GM12891 (cell line): ENCODE measurements around the gene PTPRN2.

ENCODE experiments used
- DNase-seq: peaks from one replicate; pipeline ENCODE4 v3.0.0; 2011; ENCODE audit warnings: low spot score; ENCODE audit not compliant: insufficient read length
- FAIRE-seq: peaks from 2 replicates; lab custom pipeline; 2011; peaks lifted over from hg19 to GRCh38; lab: Jason Lieb, UNC
- PAX5 ChIP-seq: IDR thresholded peaks from 2 replicates; pipeline ENCODE4 v1.6.1; 2011; ENCODE audit warnings: low read length, moderate library complexity, mild to moderate bottlenecking; ENCODE audit not compliant: insufficient read depth, severe bottlenecking
- POLR2A ChIP-seq: IDR thresholded peaks from 2 replicates; pipeline ENCODE4 v1.6.1; 2011; ENCODE audit warnings: low read depth, low read length, control low read depth
- POLR2AphosphoS5 ChIP-seq: IDR thresholded peaks from 2 replicates; pipeline ENCODE4 v1.6.1; 2011; ENCODE audit warnings: low read depth, low read length, control low read depth
- POU2F2 ChIP-seq: IDR thresholded peaks from 2 replicates; pipeline ENCODE4 v1.6.1; 2011; ENCODE audit warnings: low read depth, mild to moderate bottlenecking, control low read depth, low read length, moderate library complexity
- SPI1 ChIP-seq: IDR thresholded peaks from 2 replicates; pipeline ENCODE4 v1.6.1; 2011; ENCODE audit warnings: low read depth, low read length, control low read depth
- TAF1 ChIP-seq: IDR thresholded peaks from 2 replicates; pipeline ENCODE4 v1.6.1; 2011; ENCODE audit warnings: low read depth, low read length, control low read depth

PTPRN2 gene

DNA sequence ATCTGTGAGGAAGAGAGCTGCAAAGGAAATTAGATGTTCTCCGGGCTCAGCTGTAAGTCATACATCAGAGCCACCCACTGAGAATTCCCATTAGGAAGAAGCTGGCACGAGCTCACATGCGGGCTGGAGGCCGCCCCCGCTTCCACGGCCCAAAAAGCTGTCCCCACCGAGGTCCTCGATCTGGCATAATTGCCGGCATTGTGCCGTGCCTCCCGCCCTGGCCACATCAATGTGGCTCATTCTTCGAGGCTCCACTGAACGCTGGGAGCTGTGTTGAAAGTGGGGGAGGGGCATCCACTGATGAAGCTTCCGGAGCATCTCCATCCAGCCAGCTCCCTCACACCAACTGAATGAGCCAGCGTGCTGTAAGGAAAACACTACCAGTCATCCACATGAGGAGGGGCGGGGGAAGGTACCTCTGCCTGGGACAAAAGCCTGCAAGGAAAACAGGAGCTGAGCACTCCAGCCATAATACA is 173.1 kb downstream of the PTPRN2 start:
- FAIRE-seq = no peak
- no peak for DNase-seq
- TF ChIP-seq SPI1 (no peak), POLR2AphosphoS5 (no peak), TAF1 (no peak)

DNA sequence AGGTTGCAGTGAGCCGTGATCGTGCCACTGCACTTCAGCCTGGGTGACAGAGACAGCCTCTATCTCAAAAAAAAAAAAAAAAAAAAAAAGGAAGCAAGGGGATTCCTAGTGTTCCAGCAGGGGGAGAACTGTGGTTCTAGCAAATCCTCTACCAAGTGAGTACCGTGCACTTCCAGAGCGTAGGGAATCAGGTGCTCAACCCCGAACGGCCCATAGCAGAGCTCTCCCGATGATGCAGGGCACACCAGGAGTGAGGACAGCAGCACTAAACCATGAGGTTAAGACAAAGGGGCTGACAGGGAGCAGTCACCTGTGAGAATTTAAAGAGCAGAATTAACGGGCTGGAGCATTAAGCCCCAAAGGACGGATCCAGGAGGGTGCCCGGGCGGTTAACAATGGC is 173.6 kb downstream of the PTPRN2 start:
- DNase-seq (no peak), FAIRE-seq (no peak)
- TF ChIP-seq POLR2AphosphoS5 = no peak
- no peak for TF ChIP-seq TAF1
- no peak for TF ChIP-seq PAX5
- no peak for TF ChIP-seq SPI1
- no peak for TF ChIP-seq POLR2A
- no peak for TF ChIP-seq POU2F2

- no peak for FAIRE-seq
- DNase-seq = no peak
- TF ChIP-seq POLR2A = no peak
These were observed 176.2 kb downstream of the PTPRN2 start for GRCh38 chr7:158411232-158411950.

DNA sequence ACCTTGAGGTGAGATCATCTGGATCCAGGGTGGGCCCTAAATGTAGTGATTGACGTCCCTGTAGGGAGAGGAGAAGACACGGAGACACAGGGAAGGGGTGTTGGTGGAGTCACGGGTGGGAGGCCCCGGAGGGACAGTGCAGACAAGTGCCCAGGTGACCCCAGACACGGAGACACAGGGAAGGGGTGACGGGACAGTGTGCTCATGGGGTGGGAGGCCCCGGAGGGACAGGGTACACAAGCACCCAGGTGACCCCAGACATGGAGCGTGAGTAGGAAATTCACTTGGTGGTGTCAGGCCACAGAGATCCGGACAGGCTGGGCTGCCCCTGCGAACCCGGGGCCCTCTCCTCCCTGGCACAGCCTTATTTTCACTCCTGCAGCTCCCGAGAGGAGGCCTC is 176.9 kb downstream of the PTPRN2 start:
- DNase-seq (no peak), FAIRE-seq (no peak)
- TF ChIP-seq SPI1 (no peak), PAX5 (no peak), POLR2A (no peak), POU2F2 (no peak), TAF1 (no peak), POLR2AphosphoS5 (no peak)

DNA sequence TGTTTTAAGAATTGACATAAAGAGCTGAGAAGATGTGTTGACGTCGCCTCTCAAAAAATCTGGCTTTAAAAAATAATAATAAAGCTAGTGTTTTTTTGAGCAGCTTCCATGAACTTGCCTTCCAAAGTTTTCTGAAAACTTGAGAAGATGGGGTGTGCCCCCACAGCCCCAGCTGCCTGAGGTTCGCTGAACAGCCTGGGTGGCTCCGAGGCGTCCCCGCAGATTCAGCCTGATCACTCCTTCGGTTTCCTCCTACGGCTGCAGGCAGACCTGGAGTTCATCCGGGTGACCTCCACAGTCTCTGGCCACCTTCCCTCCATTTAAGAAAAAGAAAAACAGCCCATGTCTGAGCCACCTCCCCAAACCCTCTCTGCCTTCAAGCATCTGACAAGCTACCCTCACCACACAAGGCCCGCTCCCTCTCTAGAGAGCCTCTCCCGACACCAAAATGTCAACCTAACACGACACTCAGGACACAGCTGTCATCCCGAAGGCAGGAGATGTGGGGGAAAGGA is 177.8 kb downstream of the PTPRN2 start:
- TF ChIP-seq POLR2A (no peak), POLR2AphosphoS5 (no peak), SPI1 (no peak), POU2F2 (no peak), PAX5 (no peak), TAF1 (no peak)
- DNase-seq = no peak
- FAIRE-seq = no peak

GRCh38 chr7:158409120-158409519 is 178.5 kb downstream of the PTPRN2 start:
- no peak for DNase-seq
- no peak for FAIRE-seq
- TF ChIP-seq PAX5 = no peak
- no peak for TF ChIP-seq SPI1
- no peak for TF ChIP-seq POU2F2
- TF ChIP-seq POLR2AphosphoS5 = no peak
- TF ChIP-seq TAF1 = no peak
- no peak for TF ChIP-seq POLR2A

DNA sequence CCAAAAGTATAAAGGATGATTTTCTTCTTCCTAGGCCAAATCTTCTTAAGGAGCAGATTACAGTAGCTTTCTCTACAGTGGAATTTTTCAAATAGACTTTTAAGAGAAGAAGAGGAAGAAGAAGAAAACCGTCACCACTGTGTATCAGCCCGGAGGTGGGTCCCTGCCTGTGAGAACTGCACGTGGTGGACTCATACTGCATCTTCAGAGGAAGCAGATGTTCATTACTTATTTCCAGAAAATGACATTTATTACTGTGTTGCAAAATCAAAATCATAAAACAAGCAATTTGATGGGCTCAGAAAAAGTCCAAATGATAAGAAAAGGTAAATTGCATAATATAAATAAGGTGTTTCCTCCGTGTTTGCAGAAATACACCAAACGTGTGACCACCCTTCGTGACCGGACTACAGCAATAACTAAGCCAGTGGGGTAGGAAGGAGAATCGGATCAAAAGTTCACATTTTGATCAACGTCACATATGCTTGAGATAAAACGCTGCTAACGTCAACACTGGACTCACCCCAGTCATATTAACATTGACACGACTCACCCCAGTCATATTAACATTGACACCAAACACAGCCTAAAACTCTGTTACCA is 179.2 kb downstream of the PTPRN2 start:
- TF ChIP-seq TAF1 (no peak), SPI1 (no peak), POLR2AphosphoS5 (no peak), PAX5 (no peak), POU2F2 (no peak), POLR2A (no peak)
- DNase-seq (no peak), FAIRE-seq (no peak)

DNA sequence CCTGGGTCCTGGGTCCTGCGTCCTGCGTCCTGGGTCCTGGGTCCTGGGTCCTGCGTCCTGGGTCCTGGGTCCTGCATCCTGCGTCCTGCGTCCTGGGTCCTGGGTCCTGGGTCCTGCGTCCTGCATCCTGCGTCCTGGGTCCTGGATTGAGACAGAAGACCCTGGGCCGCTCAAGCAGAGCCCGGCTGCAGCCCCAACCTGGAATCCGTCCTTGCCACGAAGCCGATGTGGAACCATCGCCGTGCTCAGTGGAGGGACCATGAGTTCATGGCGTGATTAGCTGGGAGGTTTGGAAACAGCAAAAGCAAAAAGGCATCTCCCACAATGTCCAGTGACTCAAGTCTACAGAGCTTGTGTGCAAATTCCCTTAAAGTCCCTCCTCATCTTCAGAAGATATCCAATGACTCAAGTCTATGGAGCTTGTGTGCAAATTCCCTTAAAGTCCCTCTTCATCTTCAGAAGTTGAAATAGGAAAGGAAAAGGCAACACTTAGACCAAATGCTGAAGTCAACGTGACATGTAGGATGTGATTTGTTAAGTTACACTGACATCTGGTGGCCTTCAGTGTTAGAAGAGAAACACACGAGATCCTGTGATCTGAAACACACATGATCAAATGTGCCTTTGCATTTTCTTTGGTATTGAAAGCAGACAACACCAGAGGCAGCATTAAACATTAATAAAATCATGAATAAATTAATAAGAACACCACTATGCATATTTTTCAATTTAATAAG is 179.9 kb downstream of the PTPRN2 start:
- TF ChIP-seq SPI1 = no peak
- no peak for TF ChIP-seq TAF1
- no peak for TF ChIP-seq POLR2AphosphoS5
- no peak for TF ChIP-seq POLR2A
- TF ChIP-seq POU2F2 = no peak
- TF ChIP-seq PAX5 = no peak
- no peak for FAIRE-seq

GRCh38 chr7:158406801-158407200 is 180.8 kb downstream of the PTPRN2 start:
- no peak for FAIRE-seq
- no peak for DNase-seq
- TF ChIP-seq PAX5 (no peak), POU2F2 (no peak), TAF1 (no peak), POLR2AphosphoS5 (no peak), POLR2A (no peak), SPI1 (no peak)

More for the DNA sequence above, 179.9 kb downstream of the PTPRN2 start:
- DNase-seq = no peak
